ENCODE results near the gene RNF223. TPM values are rescaled to one million over a fixed set of nuclear protein-coding genes. Genes with fewer than 3 reads are reported as not detected.

The RNF223 gene
- total and polyA plus RNA-seq, 2 of the 13 experiments (the other 11 are each of a cell fraction or from before 2014, with no cell fraction given), result 0.03 TPM; not detected in 1

- Histone ChIP-seq H3K4me1 (ENCODE audit: insufficient read depth, low read length) (peaks cover 14% of the 10 kb centered on the region), H3K27ac (ENCODE audit: extremely low read length, insufficient read depth, low read length) (no peak overlapping the region), H3K9ac (ENCODE audit: insufficient read depth, low read depth, low read length) (no peak overlapping the region), H3K36me3 (replicated peaks in 1 of 2; ENCODE audit: control insufficient read depth in 1 of 2, insufficient read depth in 2 of 2, low read length in 2 of 2) (no peaks in the 10 kb centered on the region), H3K27me3 (ENCODE audit: control insufficient read depth in 1 of 2, insufficient read depth in 2 of 2, low read length in 2 of 2) (no peaks in the 10 kb centered on the region), H3K9me3 (ENCODE audit: low read length) (no peaks in the 10 kb centered on the region), H3K79me2 (ENCODE audit: insufficient read depth, low read length) (no peaks in the 10 kb centered on the region), H3K4me3 (replicated peaks in 1 of 3; ENCODE audit: insufficient read depth in 1 of 3, low read depth in 2 of 3, low read length in 3 of 3) (no peak overlapping the region), H4K20me1 (ENCODE audit: insufficient read depth, low read length) (no peaks in the 10 kb centered on the region), H3K4me2 (ENCODE audit: low read depth, low read length) (no peak overlapping the region), H2AFZ (ENCODE audit: low read length) (no peak overlapping the region)
- ChIA-PET POLR2A (interaction anchor here (1.0 kb wide), 1 partner anchor 193 kb away, joined by 3 read pairs; no protein-coding TSS in a partner anchor), CTCF (ENCODE audit: low intra/inter-chr PET ratio, low total read pairs) (no interaction called here)
- TF ChIP-seq MED8 (CRISPR knock-in tag; IDR thresholded peaks at IDR 0.05; ENCODE audit: insufficient replicate concordance) (no peak), TCF7 (IDR thresholded peaks at IDR 0.05; ENCODE audit: low read depth) (no peak), ZBTB33 (CRISPR knock-in tag; IDR thresholded peaks at IDR 0.05) (no peak), ZMYM4 (CRISPR knock-in tag; IDR thresholded peaks at IDR 0.05) (no peak), ATF3 (CRISPR knock-in tag; IDR thresholded peaks at IDR 0.05) (no peak), ZNF749 (CRISPR knock-in tag; IDR thresholded peaks at IDR 0.05; ENCODE audit: borderline replicate concordance) (no peak), SAFB2 (CRISPR knock-in tag; IDR thresholded peaks at IDR 0.05; ENCODE audit: borderline replicate concordance, low read depth) (no peak)
- no peak for FAIRE-seq
- DNase-seq (ENCODE audit: low spot score), result no peak
- no TSS peak for BruUV-seq (replicated peaks)
- ATAC-seq, result no peak
- intact Hi-C loops (cut with micrococcal nuclease; ENCODE audit: unreplicated experiment), result no loop called here
- 88% methylated on average over 19 of the region's 52 CpGs for WGBS (ENCODE audit: low lambda C conversion rate)
- in situ Hi-C loops (cut with HindIII; ENCODE audit: extremely low pct_ligation_motif_present, low pct_unique_long_range_greater_than_20kb), result no loop called here
These were observed 7.5 kb upstream of the RNF223 start for GRCh38 chr1:1081311-1082238.

Data from HepG2 (cell line).